NOMO-1 treated with dmso at 0.1 percent for 144 hours (cell line): ENCODE results near the gene HAPLN3.

Source experiments
- DNase-seq: peaks from one replicate; lab custom pipeline; 2025; ENCODE audit not compliant: unreplicated experiment; lab: John Stamatoyannopoulos, UW

The HAPLN3 gene

DNA sequence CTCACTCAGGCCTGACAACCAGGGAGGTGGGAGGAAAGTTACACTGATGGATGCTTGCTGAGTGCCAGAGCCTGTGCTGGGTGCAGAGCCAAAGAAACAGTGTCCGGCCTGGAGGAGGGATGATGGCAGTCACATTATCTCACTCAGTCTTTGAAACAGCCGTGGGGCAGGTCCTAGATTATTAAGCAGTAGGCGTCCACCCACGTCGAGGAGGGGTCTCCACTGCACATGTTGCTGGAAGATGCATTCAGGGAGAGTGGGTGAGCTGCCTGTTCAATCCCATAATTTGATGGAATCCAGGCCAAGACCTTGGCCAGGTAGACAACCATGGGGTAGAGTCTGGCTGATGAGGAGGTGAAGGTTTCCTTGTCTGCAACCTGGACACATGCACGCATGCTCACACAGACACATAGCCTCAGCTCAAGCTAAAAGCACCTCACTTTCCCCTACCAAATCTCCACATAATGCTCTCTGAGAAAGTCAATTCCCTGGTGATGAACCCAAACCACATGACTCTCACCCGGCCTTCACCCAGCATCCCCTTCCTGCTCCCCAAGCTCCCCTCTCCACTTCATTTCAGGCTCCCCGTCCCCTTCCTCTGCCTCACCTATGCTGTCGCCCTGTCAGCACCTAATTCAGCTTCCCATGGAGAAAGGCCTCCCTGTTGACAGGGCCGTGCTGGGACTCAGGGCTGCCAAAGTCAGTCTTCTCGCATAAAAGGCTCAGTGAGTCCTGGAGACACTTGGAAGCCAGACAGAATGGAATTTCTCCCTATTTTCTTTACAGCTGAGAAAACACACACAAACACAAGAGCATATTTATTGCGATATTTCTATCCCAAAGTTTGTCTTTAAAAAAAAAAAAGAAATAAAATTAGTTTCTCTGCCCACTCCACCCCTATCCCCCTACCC is 62.3 kb downstream of the HAPLN3 start:
- no peak for DNase-seq

DNA sequence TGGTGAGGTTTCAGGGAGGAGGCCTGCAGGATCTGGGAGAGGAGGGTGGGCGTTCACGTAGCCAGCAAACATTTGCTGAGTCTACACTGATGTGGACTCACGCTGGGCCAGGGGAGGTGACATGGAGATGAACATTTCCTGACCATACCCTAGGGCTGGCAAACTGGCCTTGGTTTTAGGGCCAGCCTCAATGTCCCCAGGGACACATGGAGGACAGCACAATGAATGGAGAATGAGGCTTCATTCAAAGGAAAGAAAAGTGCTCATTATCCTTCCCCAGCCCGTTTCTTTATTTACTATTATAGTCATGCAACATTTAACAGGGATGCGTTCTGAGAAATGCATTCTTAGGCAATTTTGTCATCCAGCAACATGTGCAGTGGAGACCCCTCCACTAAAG is 65.3 kb downstream of the HAPLN3 start:
- no peak for DNase-seq

DNA sequence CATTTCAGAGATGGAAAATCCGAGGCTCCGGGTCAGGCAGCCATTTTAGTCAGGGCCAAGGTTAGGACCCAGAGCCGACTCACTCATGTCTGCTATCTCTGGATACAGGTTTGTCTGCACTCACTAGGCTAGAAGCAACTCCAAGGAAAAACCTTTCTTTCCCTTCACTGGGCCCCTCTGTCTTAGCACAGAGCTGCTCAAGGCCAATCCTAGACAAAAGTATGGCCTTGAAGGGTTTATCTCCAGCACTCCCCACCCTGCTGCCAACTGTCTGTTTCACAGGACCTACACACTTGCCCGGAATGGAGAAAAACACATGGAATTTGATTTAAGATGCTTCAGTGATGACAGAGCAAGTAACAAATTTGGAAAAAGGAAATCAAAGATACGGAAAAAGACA is 66.6 kb downstream of the HAPLN3 start:
- DNase-seq = no peak
